Kidney epithelial cell (primary cell): ENCODE data around the gene EMP3. TPM values are rescaled to one million over a fixed set of nuclear protein-coding genes. Genes with fewer than 3 reads are reported as not detected.
"Not testable (repeated sequence)": the region's sequence is repeated elsewhere in the genome, so short reads cannot be mapped to it uniquely, and the experiment has no call there.

Experiments used
- DNase-seq: peaks from one replicate; pipeline ENCODE4 v3.0.0-alpha.2; 2010; ENCODE audit warnings: low read depth
- H3K27me3 ChIP-seq: 2 replicates; pipeline ENCODE4 v1.6.0; 2011; ENCODE audit warnings: low read length; ENCODE audit not compliant: control insufficient read depth, insufficient read depth
- H3K36me3 ChIP-seq: 2 replicates; pipeline ENCODE4 v1.5.1; 2011; ENCODE audit warnings: low read length; ENCODE audit not compliant: control insufficient read depth, insufficient read depth
- H3K4me3 ChIP-seq: 2 replicates; pipeline ENCODE4 v1.5.1; 2011; ENCODE audit warnings: low read depth, mild to moderate bottlenecking, control low read depth, low read length
- CTCF ChIP-seq: IDR thresholded peaks from 2 replicates; pipeline ENCODE4 v1.5.1; 2011; ENCODE audit warnings: mild to moderate bottlenecking, moderate library complexity, low read length, control low read depth, inconsistent platforms; ENCODE audit not compliant: insufficient read depth, poor library complexity, severe bottlenecking
- total RNA-seq: library from RNA; depleted of rRNA; stranded (reverse); fragments of >200 nt; gene quantifications from 2 replicates; pipeline ENCODE4 v1.2.3, GENCODE V29; 2015

The EMP3 gene
- total RNA-seq, 1 donor from 2014 or later: 32.5 TPM

GRCh38 chr19:48370955-48371354, 45.6 kb downstream of the EMP3 start:
- Histone ChIP-seq H3K27me3 (no peaks in the 10 kb centered on the region), H3K36me3 (no peaks in the 10 kb centered on the region), H3K4me3 (no peak overlapping the region)
- DNase-seq: no peak
- TF ChIP-seq CTCF: no peak

- TF ChIP-seq CTCF: no peak
- Histone ChIP-seq H3K36me3 (no peaks in the 10 kb centered on the region), H3K27me3 (no peaks in the 10 kb centered on the region), H3K4me3 (no peak overlapping the region)
- no peak for DNase-seq
These were observed 46.0 kb downstream of the EMP3 start for GRCh38 chr19:48371367-48371766.

GRCh38 chr19:48371771-48372170, 46.4 kb downstream of the EMP3 start:
- not testable (repeated sequence) for H3K4me3 ChIP-seq, DNase-seq, H3K27me3 ChIP-seq, H3K36me3 ChIP-seq

- Histone ChIP-seq H3K36me3 (no peaks in the 10 kb centered on the region), H3K27me3 (no peaks in the 10 kb centered on the region), H3K4me3 (no peak overlapping the region)
- DNase-seq: no peak
- no peak for TF ChIP-seq CTCF
These were observed 47.6 kb downstream of the EMP3 start for GRCh38 chr19:48372904-48373303.

- TF ChIP-seq CTCF: no peak
- Histone ChIP-seq H3K4me3 (no peak overlapping the region), H3K36me3 (no peaks in the 10 kb centered on the region), H3K27me3 (no peaks in the 10 kb centered on the region)
- no peak for DNase-seq
These were observed 48.2 kb downstream of the EMP3 start for GRCh38 chr19:48373567-48373966.

- Histone ChIP-seq H3K36me3 (peaks cover 1% of the 10 kb centered on the region), H3K4me3 (no peak overlapping the region), H3K27me3 (no peaks in the 10 kb centered on the region)
- no peak for TF ChIP-seq CTCF
- DNase-seq: no peak
These were observed 52.8 kb downstream of the EMP3 start for GRCh38 chr19:48378194-48378570.
